Chondrocyte (in vitro differentiated cells): ENCODE measurements around the gene RPS4Y2. TPM values are rescaled to one million over a fixed set of nuclear protein-coding genes. Genes with fewer than 3 reads are reported as not detected.

Experiments
- DNase-seq: peaks from one replicate; pipeline ENCODE4 v3.0.0; 2021; ENCODE audit warnings: mixed read lengths, low spot score
- H3K27ac Mint-ChIP-seq: one replicate; pipeline ENCODE4 v1.8.0; 2021; ENCODE audit warnings: mild to moderate bottlenecking, moderate library complexity, mixed read lengths; ENCODE audit not compliant: unreplicated experiment
- H3K27me3 Mint-ChIP-seq: 2 replicates; pipeline ENCODE4 v1.8.0; 2021; ENCODE audit warnings: low read depth, mixed read lengths
- H3K36me3 Mint-ChIP-seq: 2 replicates; pipeline ENCODE4 v1.8.0; 2021; ENCODE audit warnings: low read depth, mixed read lengths
- H3K4me1 Mint-ChIP-seq: 2 replicates; pipeline ENCODE4 v1.8.0; 2021; ENCODE audit warnings: low read depth, mild to moderate bottlenecking, mixed read lengths
- H3K4me3 Mint-ChIP-seq: one replicate; pipeline ENCODE4 v1.8.0; 2021; ENCODE audit warnings: mild to moderate bottlenecking, moderate library complexity, mixed read lengths; ENCODE audit not compliant: unreplicated experiment
- H3K9me3 Mint-ChIP-seq: 2 replicates; pipeline ENCODE4 v1.8.0; 2021; ENCODE audit warnings: low read depth, mixed read lengths
- total RNA-seq: library from RNA; stranded (reverse); gene quantifications from 3 replicates; pipeline ENCODE4 v1.2.1, GENCODE V29; 2021
- TF ChIP-seq, protein P1 (sequence below): fragments of 200-600 bp; sonication (generic); IDR thresholded peaks from 2 replicates; pipeline ENCODE4 v1.5.0; 2021; ENCODE audit warnings: antibody characterized with exemption, mild to moderate bottlenecking, moderate library complexity

RPS4Y2 gene
- total RNA-seq, 1 donor from 2014 or later = not detected

DNA sequence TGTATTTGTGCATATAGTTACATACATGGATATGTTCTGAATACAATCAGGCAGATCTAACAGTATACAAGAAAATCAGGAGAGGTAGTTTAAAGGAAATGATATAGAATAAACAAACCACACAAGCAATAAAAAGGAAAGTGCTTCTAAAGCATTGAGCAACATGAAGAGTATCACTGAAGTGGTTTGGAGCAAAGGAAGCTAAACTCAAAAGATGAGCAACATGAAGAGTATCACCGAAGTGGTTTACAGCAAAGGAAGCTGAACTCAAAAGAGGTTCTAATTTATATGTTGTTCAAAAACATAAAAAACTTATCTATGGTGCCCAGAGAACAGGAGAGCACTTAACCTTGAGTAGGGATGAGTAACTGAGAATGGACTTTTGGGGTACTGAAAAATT, 29.1 kb downstream of the RPS4Y2 start:
- no peak for DNase-seq
- Mint-ChIP-seq H3K27ac (no peak overlapping the region), H3K4me1 (no peaks in the 10 kb centered on the region), H3K9me3 (no peaks in the 10 kb centered on the region), H3K4me3 (no peak overlapping the region), H3K36me3 (no peaks in the 10 kb centered on the region), H3K27me3 (no peaks in the 10 kb centered on the region)
- TF ChIP-seq, protein P1, sequence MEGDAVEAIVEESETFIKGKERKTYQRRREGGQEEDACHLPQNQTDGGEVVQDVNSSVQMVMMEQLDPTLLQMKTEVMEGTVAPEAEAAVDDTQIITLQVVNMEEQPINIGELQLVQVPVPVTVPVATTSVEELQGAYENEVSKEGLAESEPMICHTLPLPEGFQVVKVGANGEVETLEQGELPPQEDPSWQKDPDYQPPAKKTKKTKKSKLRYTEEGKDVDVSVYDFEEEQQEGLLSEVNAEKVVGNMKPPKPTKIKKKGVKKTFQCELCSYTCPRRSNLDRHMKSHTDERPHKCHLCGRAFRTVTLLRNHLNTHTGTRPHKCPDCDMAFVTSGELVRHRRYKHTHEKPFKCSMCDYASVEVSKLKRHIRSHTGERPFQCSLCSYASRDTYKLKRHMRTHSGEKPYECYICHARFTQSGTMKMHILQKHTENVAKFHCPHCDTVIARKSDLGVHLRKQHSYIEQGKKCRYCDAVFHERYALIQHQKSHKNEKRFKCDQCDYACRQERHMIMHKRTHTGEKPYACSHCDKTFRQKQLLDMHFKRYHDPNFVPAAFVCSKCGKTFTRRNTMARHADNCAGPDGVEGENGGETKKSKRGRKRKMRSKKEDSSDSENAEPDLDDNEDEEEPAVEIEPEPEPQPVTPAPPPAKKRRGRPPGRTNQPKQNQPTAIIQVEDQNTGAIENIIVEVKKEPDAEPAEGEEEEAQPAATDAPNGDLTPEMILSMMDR = no peak

DNA sequence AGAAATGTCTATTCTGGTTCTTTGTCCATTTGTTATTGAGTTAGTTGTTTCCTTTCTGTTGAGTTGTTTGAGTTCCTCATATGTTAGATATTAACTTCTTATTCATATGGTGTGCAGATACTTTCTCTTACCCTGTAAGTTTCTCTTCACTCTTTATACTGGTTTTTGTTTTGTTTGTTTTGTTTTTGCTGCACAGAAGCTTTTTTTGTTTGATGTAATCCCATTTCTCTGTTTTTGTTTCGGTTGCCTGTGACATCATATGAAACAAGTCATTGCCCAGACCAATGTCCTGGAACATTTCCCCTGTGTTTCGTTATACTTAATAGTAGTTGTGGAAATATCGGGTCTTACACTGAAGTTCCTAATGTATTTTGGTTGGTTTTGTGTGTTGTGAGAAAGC, 31.2 kb downstream of the RPS4Y2 start:
- no peak for DNase-seq
- H3K27ac Mint-ChIP-seq = no peak overlapping the region
- H3K4me3 Mint-ChIP-seq = no peak overlapping the region
- H3K9me3 Mint-ChIP-seq = no peaks in the 10 kb centered on the region
- H3K4me1 Mint-ChIP-seq = no peaks in the 10 kb centered on the region
- TF ChIP-seq, protein P1 = no peak
- no peaks in the 10 kb centered on the region for H3K27me3 Mint-ChIP-seq
- H3K36me3 Mint-ChIP-seq = no peaks in the 10 kb centered on the region

DNA sequence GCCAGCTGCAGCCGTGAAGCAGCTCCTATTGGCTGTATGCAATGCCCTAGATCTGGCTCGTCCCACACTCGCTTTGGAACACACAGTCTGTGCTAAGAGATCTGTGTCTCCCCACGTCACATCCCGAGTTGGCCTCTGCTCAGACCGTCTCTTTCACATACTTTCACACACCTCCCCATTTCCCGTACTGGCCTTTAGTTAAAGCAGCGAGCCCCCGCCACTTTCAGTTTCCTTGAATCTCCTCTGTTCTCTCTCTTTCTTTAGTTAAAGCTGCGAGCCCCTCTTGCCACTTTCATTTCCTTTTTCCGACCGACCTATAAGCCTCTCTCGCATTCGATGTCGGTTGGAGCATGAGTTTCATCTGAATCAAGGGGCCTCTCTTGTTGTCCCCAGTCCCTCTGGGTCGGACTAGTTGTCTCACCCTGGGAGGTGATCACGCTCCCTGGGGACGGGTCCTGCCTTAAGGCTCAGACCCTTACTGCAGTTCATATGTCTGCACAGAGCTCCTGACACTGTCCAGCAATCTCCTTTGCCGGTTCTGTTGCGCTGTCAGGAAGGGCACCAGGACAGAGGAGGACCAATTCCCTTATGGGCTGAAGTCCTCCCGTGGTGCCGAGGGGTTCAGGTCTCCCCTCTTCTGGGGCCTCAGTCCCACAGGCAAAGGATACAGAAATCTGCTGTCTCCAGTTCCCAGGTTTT, 42.6 kb downstream of the RPS4Y2 start:
- no peak overlapping the region for H3K4me3 Mint-ChIP-seq
- no peak overlapping the region for H3K27ac Mint-ChIP-seq
- H3K4me1 Mint-ChIP-seq = no peaks in the 10 kb centered on the region
- H3K9me3 Mint-ChIP-seq = no peaks in the 10 kb centered on the region
- TF ChIP-seq, protein P1 = no peak
- H3K27me3 Mint-ChIP-seq = no peaks in the 10 kb centered on the region
- DNase-seq = no peak
- no peaks in the 10 kb centered on the region for H3K36me3 Mint-ChIP-seq

DNA sequence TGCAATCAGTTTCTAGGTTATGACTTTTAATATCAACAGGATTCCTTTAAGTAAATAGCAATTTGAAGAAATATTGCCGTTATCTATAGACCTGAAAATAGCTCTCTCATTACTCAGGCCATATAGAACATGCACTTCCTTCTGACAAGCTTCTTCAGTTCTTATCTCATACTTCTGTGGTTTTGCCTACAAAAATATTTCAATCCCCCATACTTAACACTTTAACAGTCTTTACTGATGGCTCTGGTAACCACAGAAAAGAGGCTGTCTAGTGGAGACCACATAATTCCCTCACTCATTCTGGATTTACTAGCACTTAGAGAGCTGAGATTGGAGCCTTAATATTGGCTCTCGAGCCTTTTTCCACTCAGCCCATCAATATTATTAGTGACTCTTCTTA, 46.8 kb downstream of the RPS4Y2 start:
- H3K36me3 Mint-ChIP-seq = no peaks in the 10 kb centered on the region
- no peak overlapping the region for H3K27ac Mint-ChIP-seq
- H3K4me3 Mint-ChIP-seq = no peak overlapping the region
- H3K4me1 Mint-ChIP-seq = no peaks in the 10 kb centered on the region
- no peaks in the 10 kb centered on the region for H3K27me3 Mint-ChIP-seq
- no peak for DNase-seq
- H3K9me3 Mint-ChIP-seq = no peaks in the 10 kb centered on the region
- TF ChIP-seq, protein P1 = no peak

DNA sequence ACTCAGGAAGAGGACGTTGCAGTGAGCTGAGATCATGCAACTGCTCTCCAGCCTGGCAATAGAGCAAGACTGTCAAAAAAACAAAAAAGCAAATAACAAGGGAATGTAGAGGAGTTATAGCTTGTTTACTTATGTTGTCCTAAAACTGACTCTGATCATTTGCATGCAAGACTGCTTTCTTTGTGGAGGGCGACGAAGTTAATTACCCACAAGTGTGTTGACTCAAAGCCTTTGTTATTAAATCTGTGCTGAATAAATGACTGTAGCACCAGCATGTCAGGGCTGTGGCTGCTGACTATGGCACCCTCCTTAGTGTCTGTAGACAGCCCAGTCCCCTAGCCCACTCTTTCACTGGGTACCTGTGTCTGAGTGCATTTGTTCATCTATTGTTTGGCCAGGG, 50.3 kb downstream of the RPS4Y2 start:
- TF ChIP-seq, protein P1 = no peak
- no peaks in the 10 kb centered on the region for H3K36me3 Mint-ChIP-seq
- H3K27ac Mint-ChIP-seq = no peak overlapping the region
- no peaks in the 10 kb centered on the region for H3K27me3 Mint-ChIP-seq
- DNase-seq = no peak
- no peaks in the 10 kb centered on the region for H3K4me1 Mint-ChIP-seq
- H3K4me3 Mint-ChIP-seq = no peak overlapping the region
- no peaks in the 10 kb centered on the region for H3K9me3 Mint-ChIP-seq
